Suprapubic skin (tissue), 2 donors: ENCODE measurements around the gene LRP3.

Experiments used
- EP300 ChIP-seq: sonication (generic); formaldehyde crosslinking; IDR thresholded peaks from one replicate; pipeline ENCODE4 v1.6.1; 2017; ENCODE audit warnings: antibody characterized with exemption
- POLR2A ChIP-seq, 2 donors: fragments of 450-650 bp; IDR thresholded peaks; one replicate each; pipeline ENCODE4 v1.6.1; 2017; ENCODE audit warnings: antibody characterized with exemption in 2 of 2, mild to moderate bottlenecking in 2 of 2, moderate library complexity in 2 of 2

GRCh38 chr19:33167438-33167837, 26.7 kb upstream of the LRP3 start:
- TF ChIP-seq EP300: no peak
- TF ChIP-seq POLR2A (IDR thresholded peaks at IDR 0.05): no peak
